ENCODE data around the gene HECW1.

GRCh38 chr7:43612128-43612527, 499.7 kb downstream of the HECW1 start:
- no peak for TF ChIP-seq POLR2AphosphoS5 (IDR thresholded peaks at IDR 0.05; ENCODE audit: low read depth, low read length)
- TF ChIP-seq RAD21 (IDR thresholded peaks at IDR 0.05 in 1 of 2, conservative IDR thresholded peaks at IDR 0.05 in 1 of 2; ENCODE audit: low read depth in 2 of 2, low read length in 2 of 2), result no peak
- TF ChIP-seq POLR2A (IDR thresholded peaks at IDR 0.05; ENCODE audit: control extremely low read depth in 1 of 2, low read depth in 2 of 2, low read length in 2 of 2), result no peak

Data from H1 (cell line).